NB4 (cell line): ENCODE data around the gene DOCK8.

ENCODE experiments used
- DNase-seq: peaks from one replicate; pipeline ENCODE4 v3.0.0; 2010; ENCODE audit warnings: low read depth
- H3K4me3 ChIP-seq: one replicate; pipeline ENCODE4 v1.5.1; 2011; ENCODE audit warnings: mild to moderate bottlenecking, low read depth, low read length, moderate library complexity
- CTCF ChIP-seq: IDR thresholded peaks from one replicate; pipeline ENCODE4 v1.5.1; 2012; ENCODE audit warnings: low read depth, low read length
- MAX ChIP-seq: IDR thresholded peaks from 2 replicates; pipeline ENCODE4 v1.6.1; 2011; ENCODE audit warnings: low read depth, low read length
- MYC ChIP-seq: IDR thresholded peaks from 2 replicates; pipeline ENCODE4 v1.6.1; 2011; ENCODE audit warnings: low read depth, low read length
- POLR2A ChIP-seq: IDR thresholded peaks from 2 replicates; pipeline ENCODE4 v1.6.1; 2011; ENCODE audit warnings: mild to moderate bottlenecking; ENCODE audit not compliant: insufficient read length; ENCODE audit errors: extremely low read depth

Gene DOCK8

GRCh38 chr9:242461-243080 is 27.9 kb downstream of the DOCK8 start:
- DNase-seq: no peak
- no peak for TF ChIP-seq MYC
- no peak for TF ChIP-seq CTCF
- no peak for TF ChIP-seq MAX
- TF ChIP-seq POLR2A: no peak

GRCh38 chr9:248278-248961 is 33.8 kb downstream of the DOCK8 start:
- TF ChIP-seq CTCF (no peak), MYC (no peak), POLR2A (no peak), MAX (no peak)
- DNase-seq: no peak
- H3K4me3 ChIP-seq: no peak overlapping the region

More at GRCh38 chr9:242461-243080, 27.9 kb downstream of the DOCK8 start:
- H3K4me3 ChIP-seq: no peak overlapping the region

GRCh38 chr9:249025-249424 is 34.4 kb downstream of the DOCK8 start:
- DNase-seq: no peak
- TF ChIP-seq MYC (no peak), MAX (no peak), CTCF (no peak), POLR2A (no peak)
- H3K4me3 ChIP-seq: no peak overlapping the region

GRCh38 chr9:250039-250438 is 35.4 kb downstream of the DOCK8 start:
- no peak for DNase-seq
- H3K4me3 ChIP-seq: no peak overlapping the region
- TF ChIP-seq POLR2A: no peak
- TF ChIP-seq MAX: no peak
- no peak for TF ChIP-seq MYC
- no peak for TF ChIP-seq CTCF

- H3K4me3 ChIP-seq: no peak overlapping the region
- DNase-seq: no peak
- TF ChIP-seq POLR2A: no peak
- no peak for TF ChIP-seq MAX
- no peak for TF ChIP-seq CTCF
- no peak for TF ChIP-seq MYC
Measured at GRCh38 chr9:250625-251024, 36.0 kb downstream of the DOCK8 start.
